Measurements from ENCODE around the gene SOX18.
"Not testable (repeated sequence)": the region's sequence is repeated elsewhere in the genome, so short reads cannot be mapped to it uniquely, and the experiment has no call there.

Gene SOX18

DNA sequence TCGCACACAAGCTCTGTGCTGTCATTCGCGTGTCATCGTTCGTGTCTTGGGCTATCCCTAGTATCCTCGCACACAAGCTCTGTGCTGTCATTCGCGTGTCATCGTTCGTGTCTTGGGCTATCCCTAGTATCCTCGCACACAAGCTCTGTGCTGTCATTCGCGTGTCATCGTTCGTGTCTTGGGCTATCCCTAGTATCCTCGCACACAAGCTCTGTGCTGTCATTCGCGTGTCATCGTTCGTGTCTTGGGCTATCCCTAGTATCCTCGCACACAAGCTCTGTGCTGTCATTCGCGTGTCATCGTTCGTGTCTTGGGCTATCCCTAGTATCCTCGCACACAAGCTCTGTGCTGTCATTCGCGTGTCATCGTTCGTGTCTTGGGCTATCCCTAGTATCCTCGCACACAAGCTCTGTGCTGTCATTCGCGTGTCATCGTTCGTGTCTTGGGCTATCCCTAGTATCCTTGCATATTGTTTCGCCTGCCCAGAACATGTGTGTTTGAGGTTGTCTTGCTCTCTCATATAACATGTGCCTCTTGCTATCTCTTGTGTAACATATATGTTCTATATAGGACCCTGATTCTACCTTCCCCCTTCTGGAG, 37.9 kb upstream of the SOX18 start:
- H3K36me3 ChIP-seq (ENCODE audit: control insufficient read depth, insufficient read depth, low read length); H3K9me3 ChIP-seq (ENCODE audit: control insufficient read depth, insufficient read depth, low read length); H3K9ac ChIP-seq (ENCODE audit: low read depth, low read length); H3K4me3 ChIP-seq (ENCODE audit: low read depth, low read length): not testable (repeated sequence)
- Histone ChIP-seq H3K27me3 (ENCODE audit: control insufficient read depth, insufficient read depth, low read length) (peaks cover 24% of the 10 kb centered on the region), H3K4me1 (ENCODE audit: control insufficient read depth, insufficient read depth, low read length) (peaks cover 11% of the 10 kb centered on the region)

- Histone ChIP-seq H3K4me1 (ENCODE audit: control insufficient read depth, insufficient read depth, low read length) (peaks cover 8% of the 10 kb centered on the region), H3K4me3 (ENCODE audit: low read depth, low read length) (no peak overlapping the region), H3K27me3 (ENCODE audit: control insufficient read depth, insufficient read depth, low read length) (peaks cover 27% of the 10 kb centered on the region), H3K9me3 (ENCODE audit: control insufficient read depth, insufficient read depth, low read length) (no peaks in the 10 kb centered on the region), H3K36me3 (ENCODE audit: control insufficient read depth, insufficient read depth, low read length) (no peaks in the 10 kb centered on the region), H3K9ac (ENCODE audit: low read depth, low read length) (no peak overlapping the region)
Measured at GRCh38 chr20:64086801-64087200, 37.4 kb upstream of the SOX18 start.

DNA sequence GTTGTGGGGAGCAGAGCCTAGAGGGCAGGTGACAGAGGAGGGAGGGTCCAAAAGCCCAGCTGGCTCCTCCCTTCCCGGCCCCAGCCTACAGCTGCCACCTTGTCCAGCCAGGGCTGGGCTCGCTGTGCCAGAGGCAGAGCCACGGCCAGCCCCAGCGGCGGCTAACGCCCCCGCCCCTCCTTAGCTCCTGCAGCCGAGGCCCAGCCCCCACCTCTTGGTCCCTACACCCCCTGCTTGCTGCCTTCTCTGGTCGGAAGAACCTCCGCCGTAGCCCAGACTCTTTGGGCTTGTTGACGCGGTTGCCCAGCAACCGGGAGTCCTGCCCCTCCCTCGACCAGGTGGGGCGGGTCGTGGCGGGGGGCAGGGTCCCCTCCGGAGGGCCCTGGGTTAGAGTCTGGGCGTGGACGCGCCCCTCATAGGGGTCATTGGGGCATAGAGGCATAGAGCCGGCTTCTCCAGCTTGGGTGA, 35.3 kb upstream of the SOX18 start:
- peaks cover 8% of the 10 kb centered on the region for H3K4me1 ChIP-seq (ENCODE audit: control insufficient read depth, insufficient read depth, low read length)
- no peaks in the 10 kb centered on the region for H3K9me3 ChIP-seq (ENCODE audit: control insufficient read depth, insufficient read depth, low read length)
- peak overlapping the region; percentile 51 for H3K4me3 ChIP-seq (ENCODE audit: low read depth, low read length)
- no peak overlapping the region for H3K9ac ChIP-seq (ENCODE audit: low read depth, low read length)
- H3K36me3 ChIP-seq (ENCODE audit: control insufficient read depth, insufficient read depth, low read length) = no peaks in the 10 kb centered on the region
- H3K27me3 ChIP-seq (ENCODE audit: control insufficient read depth, insufficient read depth, low read length) = peaks cover 40% of the 10 kb centered on the region

GRCh38 chr20:64083804-64084684, 34.6 kb upstream of the SOX18 start, which contains the start of gene LKAAEAR1:
Gene LKAAEAR1 (minus strand): TSS chr20:64084398. CDS start chr20:64084219, 179 bp downstream.
- Histone ChIP-seq H3K9ac (ENCODE audit: low read depth, low read length) (peak within 1 kb of the TSS; percentile 47), H3K36me3 (ENCODE audit: control insufficient read depth, insufficient read depth, low read length) (no peaks in the 10 kb centered on the region), H3K4me3 (ENCODE audit: low read depth, low read length) (peak within 1 kb of the TSS; percentile 51), H3K4me1 (ENCODE audit: control insufficient read depth, insufficient read depth, low read length) (peaks cover 8% of the 10 kb centered on the region), H3K9me3 (ENCODE audit: control insufficient read depth, insufficient read depth, low read length) (no peaks in the 10 kb centered on the region), H3K27me3 (ENCODE audit: control insufficient read depth, insufficient read depth, low read length) (peaks cover 40% of the 10 kb centered on the region)

GRCh38 chr20:64083378-64083803, 34.0 kb upstream of the SOX18 start:
- peaks cover 8% of the 10 kb centered on the region for H3K4me1 ChIP-seq (ENCODE audit: control insufficient read depth, insufficient read depth, low read length)
- no peak overlapping the region for H3K9ac ChIP-seq (ENCODE audit: low read depth, low read length)
- H3K4me3 ChIP-seq (ENCODE audit: low read depth, low read length) = peak overlapping the region; percentile 51

GRCh38 chr20:64082820-64083377, 33.5 kb upstream of the SOX18 start:
- Histone ChIP-seq H3K36me3 (ENCODE audit: control insufficient read depth, insufficient read depth, low read length) (no peaks in the 10 kb centered on the region), H3K27me3 (ENCODE audit: control insufficient read depth, insufficient read depth, low read length) (peaks cover 40% of the 10 kb centered on the region), H3K9ac (ENCODE audit: low read depth, low read length) (no peak overlapping the region), H3K4me1 (ENCODE audit: control insufficient read depth, insufficient read depth, low read length) (peaks cover 8% of the 10 kb centered on the region), H3K4me3 (ENCODE audit: low read depth, low read length) (peak overlapping the region; percentile 48), H3K9me3 (ENCODE audit: control insufficient read depth, insufficient read depth, low read length) (no peaks in the 10 kb centered on the region)

More at GRCh38 chr20:64083378-64083803, 34.0 kb upstream of the SOX18 start:
- Histone ChIP-seq H3K36me3 (ENCODE audit: control insufficient read depth, insufficient read depth, low read length) (no peaks in the 10 kb centered on the region), H3K9me3 (ENCODE audit: control insufficient read depth, insufficient read depth, low read length) (no peaks in the 10 kb centered on the region), H3K27me3 (ENCODE audit: control insufficient read depth, insufficient read depth, low read length) (peaks cover 40% of the 10 kb centered on the region)

- Histone ChIP-seq H3K36me3 (ENCODE audit: control insufficient read depth, insufficient read depth, low read length) (no peaks in the 10 kb centered on the region), H3K27me3 (ENCODE audit: control insufficient read depth, insufficient read depth, low read length) (peaks cover 40% of the 10 kb centered on the region), H3K4me3 (ENCODE audit: low read depth, low read length) (peak overlapping the region; percentile 8), H3K9ac (ENCODE audit: low read depth, low read length) (no peak overlapping the region), H3K4me1 (ENCODE audit: control insufficient read depth, insufficient read depth, low read length) (peaks cover 8% of the 10 kb centered on the region), H3K9me3 (ENCODE audit: control insufficient read depth, insufficient read depth, low read length) (no peaks in the 10 kb centered on the region)
Measured at GRCh38 chr20:64082126-64082731, 32.8 kb upstream of the SOX18 start.

GRCh38 chr20:64081624-64081964, 32.2 kb upstream of the SOX18 start:
- Histone ChIP-seq H3K36me3 (ENCODE audit: control insufficient read depth, insufficient read depth, low read length) (no peaks in the 10 kb centered on the region), H3K4me1 (ENCODE audit: control insufficient read depth, insufficient read depth, low read length) (peaks cover 8% of the 10 kb centered on the region)

DNA sequence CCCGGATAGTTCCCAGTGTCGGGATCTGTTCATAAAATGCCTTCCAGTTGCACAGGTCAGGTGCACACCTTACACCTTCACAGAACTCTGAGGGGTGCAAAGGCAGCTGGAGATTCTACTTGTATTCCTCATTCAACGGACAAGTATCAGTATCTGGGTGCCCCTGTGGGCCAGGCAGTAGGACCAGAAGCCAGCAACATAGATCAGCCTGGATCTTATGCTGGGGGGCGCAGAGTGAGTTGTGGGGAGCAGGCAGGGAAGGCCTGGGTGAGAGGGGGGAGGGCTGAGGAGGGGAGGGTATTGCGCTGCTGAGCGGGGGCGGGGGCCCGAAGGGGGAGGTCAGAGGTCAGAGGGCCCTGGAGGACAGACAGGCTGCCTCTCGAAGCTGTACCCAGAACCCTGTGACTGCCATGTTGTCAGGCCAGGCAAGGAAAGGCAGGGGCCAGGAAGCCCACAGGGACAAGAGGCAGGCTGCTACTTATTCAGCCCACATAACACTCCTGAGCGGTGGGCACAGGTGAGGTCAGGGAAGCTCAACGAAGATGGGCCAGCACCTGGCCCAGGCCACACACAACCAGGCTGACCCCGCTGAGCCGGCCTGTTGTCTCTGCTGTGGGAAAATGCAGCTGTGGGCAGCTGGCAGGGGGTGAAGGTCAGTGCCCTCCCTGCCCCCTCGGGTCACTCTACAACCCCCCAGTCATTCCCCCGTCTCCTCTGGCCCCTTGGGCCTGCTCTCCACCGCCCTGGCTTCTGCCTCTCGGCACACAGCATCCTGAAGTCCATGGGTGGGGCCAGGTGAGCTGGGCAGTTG, 31.6 kb upstream of the SOX18 start:
- Histone ChIP-seq H3K27me3 (ENCODE audit: control insufficient read depth, insufficient read depth, low read length) (peaks cover 40% of the 10 kb centered on the region), H3K4me1 (ENCODE audit: control insufficient read depth, insufficient read depth, low read length) (peaks cover 8% of the 10 kb centered on the region), H3K4me3 (ENCODE audit: low read depth, low read length) (peak overlapping the region; percentile 73), H3K9me3 (ENCODE audit: control insufficient read depth, insufficient read depth, low read length) (no peaks in the 10 kb centered on the region), H3K36me3 (ENCODE audit: control insufficient read depth, insufficient read depth, low read length) (no peaks in the 10 kb centered on the region), H3K9ac (ENCODE audit: low read depth, low read length) (no peak overlapping the region)

More at GRCh38 chr20:64081624-64081964, 32.2 kb upstream of the SOX18 start:
- Histone ChIP-seq H3K27me3 (ENCODE audit: control insufficient read depth, insufficient read depth, low read length) (peaks cover 40% of the 10 kb centered on the region), H3K9me3 (ENCODE audit: control insufficient read depth, insufficient read depth, low read length) (no peaks in the 10 kb centered on the region), H3K4me3 (ENCODE audit: low read depth, low read length) (no peak overlapping the region), H3K9ac (ENCODE audit: low read depth, low read length) (no peak overlapping the region)

- peak within 1 kb of the TSS; percentile 60 for H3K9ac ChIP-seq (ENCODE audit: low read depth, low read length)
- peaks cover 7% of the 10 kb centered on the region for H3K4me1 ChIP-seq (ENCODE audit: control insufficient read depth, insufficient read depth, low read length)
- peak within 1 kb of the TSS; percentile 73 for H3K4me3 ChIP-seq (ENCODE audit: low read depth, low read length)
- H3K9me3 ChIP-seq (ENCODE audit: control insufficient read depth, insufficient read depth, low read length) = no peaks in the 10 kb centered on the region
- peaks cover 34% of the 10 kb centered on the region for H3K27me3 ChIP-seq (ENCODE audit: control insufficient read depth, insufficient read depth, low read length)
- no peaks in the 10 kb centered on the region for H3K36me3 ChIP-seq (ENCODE audit: control insufficient read depth, insufficient read depth, low read length)
Measured at GRCh38 chr20:64080013-64080812, 30.8 kb upstream of the SOX18 start, which contains the start of gene OPRL1. Gene OPRL1 (plus strand): TSS chr20:64080082. CDS start chr20:64092721, 12,639 bp downstream.

Measured in iPS-15b (cell line).